Measurements from ENCODE around the gene ING3. TPM values are rescaled to one million over a fixed set of nuclear protein-coding genes. Genes with fewer than 3 reads are reported as not detected.
A peak's percentile ranks its signal among the peaks of the same experiment; 100 is the strongest.

Gene ING3
- total and polyA plus RNA-seq, 2 of the 8 experiments (the other 6 are each of a cell fraction or from before 2014, with no cell fraction given) = 6.0 to 17.7 TPM

GRCh38 chr7:120933475-120933874, 17.1 kb upstream of the ING3 start:
- H3K18ac ChIP-seq (ENCODE audit: extremely low read depth, low read length) = no peak overlapping the region
- H3K23ac ChIP-seq (ENCODE audit: insufficient read length) = no peak overlapping the region
- no peak for FAIRE-seq
- no peak overlapping the region for H4K91ac ChIP-seq (replicated peaks; ENCODE audit: insufficient read length, low read length)
- H3K4me1 ChIP-seq (replicated peaks in 1 of 4; ENCODE audit: control insufficient read depth in 3 of 4, insufficient read depth in 4 of 4, low read length in 3 of 4) = no peaks in the 10 kb centered on the region
- no peaks in the 10 kb centered on the region for H3K9me3 ChIP-seq (ENCODE audit: insufficient read depth in 2 of 2, low read depth in 1 of 2, low read length in 1 of 2)
- H2BK15ac ChIP-seq (ENCODE audit: low read length) = no peak overlapping the region
- WGBS, 2 experiments (ENCODE audit: extremely low coverage in 1 of 2, insufficient coverage in 1 of 2, insufficient read length in 1 of 2, insufficient replicate concordance in 2 of 2, low coverage in 1 of 2, low lambda C conversion rate in 2 of 2, missing lambda C conversion rate in 1 of 2) = 86% methylated on average over 1 of the region's 1 CpG; no CpG with 5 or more reads in 1 of the 2 experiments
- no peak overlapping the region for H3K4me3 ChIP-seq (ENCODE audit: extremely low read depth in 1 of 4, insufficient read depth in 2 of 4, low read depth in 3 of 4, low read length in 4 of 4)
- POLR2A ChIA-PET (ENCODE audit: partially characterized antibody) = no interaction called here
- H4K8ac ChIP-seq (ENCODE audit: extremely low read depth, insufficient read depth, low read length) = no peak overlapping the region
- no peaks in the 10 kb centered on the region for H3K23me2 ChIP-seq (ENCODE audit: low read depth, low read length)
- no peaks in the 10 kb centered on the region for H3K27me3 ChIP-seq (replicated peaks in 1 of 4; ENCODE audit: control insufficient read depth in 3 of 4, extremely low read depth in 1 of 4, insufficient read depth in 3 of 4, low read length in 3 of 4)
- no peak overlapping the region for H2BK5ac ChIP-seq (ENCODE audit: low read depth, low read length)
- H2BK20ac ChIP-seq (ENCODE audit: low read length) = no peak overlapping the region
- H2BK12ac ChIP-seq (ENCODE audit: low read depth, low read length) = no peak overlapping the region
- no peak overlapping the region for H3K9ac ChIP-seq (replicated peaks in 1 of 4; ENCODE audit: extremely low read depth in 1 of 4, low read depth in 3 of 4, low read length in 3 of 4)
- no peak overlapping the region for H3K4ac ChIP-seq (replicated peaks; ENCODE audit: insufficient read length, low read depth, low read length)
- no peak for DNase-seq (ENCODE audit: low read depth in 1 of 2, low spot score in 2 of 2)
- H2BK120ac ChIP-seq (replicated peaks; ENCODE audit: low read depth, low read length) = no peak overlapping the region
- no peak overlapping the region for H4K5ac ChIP-seq (ENCODE audit: insufficient read length, low read depth, low read length)
- H3K79me1 ChIP-seq (ENCODE audit: low read depth, low read length) = no peaks in the 10 kb centered on the region
- H3K4me2 ChIP-seq (ENCODE audit: insufficient read depth in 1 of 2, low read depth in 2 of 2, low read length in 2 of 2) = no peak overlapping the region
- no peak overlapping the region for H3K56ac ChIP-seq (replicated peaks; ENCODE audit: insufficient read length, low read depth, low read length)
- CTCF ChIA-PET (ENCODE audit: partially characterized antibody) = interaction anchor here (1.4 kb wide), 1 partner anchor 141 kb away, joined by 6 read pairs; no protein-coding TSS in a partner anchor
- no peaks in the 10 kb centered on the region for H3K79me2 ChIP-seq (ENCODE audit: control insufficient read depth in 1 of 2, insufficient read depth in 2 of 2, low read length in 2 of 2)
- TF ChIP-seq USF2 (IDR thresholded peaks at IDR 0.05; ENCODE audit: low read length) (no peak), RBBP5 (IDR thresholded peaks at IDR 0.05; ENCODE audit: borderline replicate concordance, low read depth, low read length) (no peak), KDM5A (IDR thresholded peaks at IDR 0.05; ENCODE audit: low read length) (no peak), CTCF (IDR thresholded peaks at IDR 0.05; ENCODE audit: control extremely low read depth in 1 of 3, insufficient read depth in 1 of 3, low read depth in 1 of 3, low read length in 3 of 3) (no peak), SAP30 (IDR thresholded peaks at IDR 0.05; ENCODE audit: insufficient read depth, insufficient replicate concordance, low read length) (no peak), SIRT6 (IDR thresholded peaks at IDR 0.05; ENCODE audit: low read length) (no peak), SIN3A (conservative IDR thresholded peaks at IDR 0.05 in 1 of 2, IDR thresholded peaks at IDR 0.05 in 1 of 2; ENCODE audit: low read depth in 1 of 2, low read length in 2 of 2) (no peak), JUN (IDR thresholded peaks at IDR 0.05; ENCODE audit: low read depth, low read length) (no peak), BACH1 (IDR thresholded peaks at IDR 0.05; ENCODE audit: low read length) (no peak)
- H2AFZ ChIP-seq (ENCODE audit: low read length) = 0 out of 2 replicates have a peak overlapping the region, but pooled peaks have one; percentile 65
- H3K36me3 ChIP-seq (ENCODE audit: control insufficient read depth in 2 of 4, insufficient read depth in 4 of 4, low read length in 3 of 4) = no peaks in the 10 kb centered on the region
- H3K14ac ChIP-seq (ENCODE audit: insufficient read length) = no peak overlapping the region
- H4K20me1 ChIP-seq (replicated peaks in 1 of 2; ENCODE audit: control insufficient read depth in 1 of 2, insufficient read depth in 2 of 2, low read length in 2 of 2) = no peaks in the 10 kb centered on the region
- no peak overlapping the region for H2AK5ac ChIP-seq (ENCODE audit: low read depth, low read length)
- no peak overlapping the region for H3K27ac ChIP-seq (ENCODE audit: low read depth, low read length)
